AG04450 (cell line): ENCODE measurements around the gene MEGF11. TPM values are rescaled to one million over a fixed set of nuclear protein-coding genes. Genes with fewer than 3 reads are reported as not detected.

ENCODE experiments used
- CTCF ChIA-PET: fragments of 300-600, 350-600 bp; formaldehyde crosslinking; extraction: SDS; loops from one replicate; lab custom pipeline; 2022; ENCODE audit warnings: antibody characterized with exemption, inconsistent platforms; lab: Charles Lee
- POLR2A ChIA-PET: fragments of 350-600 bp; formaldehyde crosslinking; extraction: SDS; loops from one replicate; lab custom pipeline; 2021; ENCODE audit warnings: antibody characterized with exemption, inconsistent platforms; lab: Yijun Ruan, JAX
- DNase-seq: peaks from one replicate; pipeline ENCODE4 v3.0.0-alpha.2; 2011; ENCODE audit warnings: low read depth, low spot score
- H3K27ac ChIP-seq: one replicate; pipeline ENCODE4 v1.5.1; 2012; ENCODE audit warnings: low read depth, low read length, control low read depth
- H3K27me3 ChIP-seq: one replicate; pipeline ENCODE4 v1.6.0; 2012; ENCODE audit warnings: low read length; ENCODE audit not compliant: control insufficient read depth, insufficient read depth
- H3K4me3 ChIP-seq: 2 replicates; pipeline ENCODE4 v1.5.1; 2011; ENCODE audit warnings: mild to moderate bottlenecking, low read depth, low read length, control low read depth
- H3K9me3 ChIP-seq: 2 replicates; pipeline ENCODE4 v1.5.1; 2012; ENCODE audit warnings: low read length; ENCODE audit not compliant: control insufficient read depth, insufficient read depth
- polyA plus RNA-seq: library from polyadenylated mRNA; depleted of rRNA; stranded (reverse); fragments of >200 nt; gene quantifications from 2 replicates; pipeline ENCODE4 v1.2.3, GENCODE V29; 2011
- TF ChIP-seq, protein P1 (sequence below): IDR thresholded peaks from 2 replicates; pipeline ENCODE4 v1.5.1; 2011; ENCODE audit warnings: low read depth, low read length, control low read depth, inconsistent platforms

Gene MEGF11
- polyA plus RNA-seq, 1 experiment, result not detected

DNA sequence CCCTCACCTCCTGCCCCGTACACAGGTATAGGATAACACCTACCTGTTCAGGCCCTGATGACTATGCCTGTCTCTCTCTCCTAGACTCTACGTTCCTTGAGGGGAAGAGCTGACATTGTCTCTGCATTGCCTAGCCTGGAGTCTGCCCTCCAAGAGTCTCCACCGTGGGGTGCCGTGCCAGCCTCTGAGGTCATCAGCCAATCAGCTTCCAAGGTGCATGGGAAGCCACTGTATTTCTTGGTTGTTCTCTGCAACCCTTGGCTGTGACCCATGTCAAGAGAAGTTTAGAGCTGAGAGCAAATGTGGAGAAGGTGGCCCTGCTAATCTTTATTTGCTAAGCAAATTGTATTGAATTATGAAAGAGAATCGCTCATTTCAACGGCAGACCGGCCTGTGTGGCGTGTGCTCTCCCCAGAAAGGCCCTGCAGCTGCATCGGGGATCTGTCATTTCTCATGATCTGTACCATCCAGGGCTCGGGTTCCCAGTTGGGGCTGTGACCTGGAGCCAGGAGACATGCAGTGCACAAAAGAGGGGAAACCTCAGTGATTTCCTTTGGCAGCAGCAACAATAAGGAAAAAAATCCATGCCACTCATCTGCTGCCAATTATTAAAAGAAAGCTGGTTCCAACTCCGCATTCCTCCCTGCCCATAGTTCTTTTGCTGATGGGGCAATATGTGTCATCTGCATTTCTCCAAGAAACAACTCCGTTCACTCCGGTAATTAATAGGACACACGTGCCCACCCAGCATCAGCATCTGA lies 182.2 kb downstream of the MEGF11 start:
- Histone ChIP-seq H3K27me3 (peaks cover 23% of the 10 kb centered on the region), H3K9me3 (no peaks in the 10 kb centered on the region), H3K27ac (no peak overlapping the region), H3K4me3 (no peak overlapping the region)
- TF ChIP-seq, protein P1, sequence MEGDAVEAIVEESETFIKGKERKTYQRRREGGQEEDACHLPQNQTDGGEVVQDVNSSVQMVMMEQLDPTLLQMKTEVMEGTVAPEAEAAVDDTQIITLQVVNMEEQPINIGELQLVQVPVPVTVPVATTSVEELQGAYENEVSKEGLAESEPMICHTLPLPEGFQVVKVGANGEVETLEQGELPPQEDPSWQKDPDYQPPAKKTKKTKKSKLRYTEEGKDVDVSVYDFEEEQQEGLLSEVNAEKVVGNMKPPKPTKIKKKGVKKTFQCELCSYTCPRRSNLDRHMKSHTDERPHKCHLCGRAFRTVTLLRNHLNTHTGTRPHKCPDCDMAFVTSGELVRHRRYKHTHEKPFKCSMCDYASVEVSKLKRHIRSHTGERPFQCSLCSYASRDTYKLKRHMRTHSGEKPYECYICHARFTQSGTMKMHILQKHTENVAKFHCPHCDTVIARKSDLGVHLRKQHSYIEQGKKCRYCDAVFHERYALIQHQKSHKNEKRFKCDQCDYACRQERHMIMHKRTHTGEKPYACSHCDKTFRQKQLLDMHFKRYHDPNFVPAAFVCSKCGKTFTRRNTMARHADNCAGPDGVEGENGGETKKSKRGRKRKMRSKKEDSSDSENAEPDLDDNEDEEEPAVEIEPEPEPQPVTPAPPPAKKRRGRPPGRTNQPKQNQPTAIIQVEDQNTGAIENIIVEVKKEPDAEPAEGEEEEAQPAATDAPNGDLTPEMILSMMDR, result no peak
- ChIA-PET CTCF (no interaction called here), POLR2A (no interaction called here)
- DNase-seq, result no peak

DNA sequence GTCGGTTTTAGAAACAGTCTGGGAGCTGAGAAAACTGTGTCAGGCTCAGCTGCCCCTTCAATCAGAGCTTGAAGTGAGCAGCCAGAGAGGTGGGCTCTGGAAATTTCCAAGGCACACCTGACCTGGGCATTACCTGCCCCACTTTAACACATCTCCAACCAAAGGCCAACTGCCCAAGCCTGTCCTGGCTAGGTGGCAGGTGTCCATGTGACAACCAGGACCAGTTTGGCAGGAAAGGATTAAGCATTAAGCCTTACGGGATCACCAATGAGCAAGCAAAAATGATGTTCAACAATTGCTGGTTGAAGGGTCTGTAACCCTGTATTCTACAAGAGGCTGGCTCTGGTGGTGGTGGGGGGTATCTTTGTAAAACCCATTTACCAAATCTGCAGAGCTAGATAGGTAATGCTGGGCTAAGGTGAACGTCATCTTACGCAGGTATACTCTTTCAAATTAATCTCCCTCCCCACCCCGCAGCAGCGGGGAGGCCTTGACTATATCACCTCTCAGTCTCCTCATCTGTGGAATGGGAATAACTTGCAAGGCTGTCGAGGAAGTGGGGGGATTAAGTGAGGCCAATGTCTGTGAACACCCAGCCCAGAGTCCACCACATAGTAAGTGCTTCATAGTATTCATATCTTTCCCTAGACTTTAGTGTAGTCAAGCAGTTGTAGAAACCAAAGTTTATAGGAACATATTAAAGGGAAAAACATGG lies 183.2 kb downstream of the MEGF11 start:
- TF ChIP-seq, protein P1, result no peak
- Histone ChIP-seq H3K9me3 (no peaks in the 10 kb centered on the region), H3K27ac (no peak overlapping the region), H3K27me3 (peaks cover 29% of the 10 kb centered on the region), H3K4me3 (no peak overlapping the region)
- no peak for DNase-seq
- CTCF ChIA-PET, result interaction anchor here (0.7 kb wide), 1 partner anchor 90 kb away, joined by 3 read pairs; no protein-coding TSS in a partner anchor
- POLR2A ChIA-PET, result no interaction called here

DNA sequence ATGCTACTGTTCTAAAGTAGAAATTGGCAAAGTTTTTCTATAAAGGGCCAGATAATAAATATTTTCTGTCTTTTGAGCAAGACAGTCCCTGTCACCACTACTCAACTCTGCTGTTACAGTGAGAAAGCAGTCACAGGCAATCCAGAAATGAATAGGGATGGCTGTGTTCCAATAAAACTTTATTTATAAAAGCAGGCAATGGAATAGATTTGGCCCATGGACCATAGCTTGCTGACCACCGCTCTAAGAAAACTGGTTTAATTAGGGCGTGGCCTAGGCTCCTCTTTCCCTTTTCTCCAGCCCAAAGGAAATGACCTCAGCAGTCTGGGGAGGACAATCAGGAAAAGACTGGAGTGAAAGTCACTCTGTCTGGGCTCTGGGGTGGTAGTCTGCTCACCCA lies 183.8 kb downstream of the MEGF11 start:
- POLR2A ChIA-PET, result no interaction called here
- Histone ChIP-seq H3K4me3 (no peak overlapping the region), H3K27ac (no peak overlapping the region), H3K27me3 (peaks cover 30% of the 10 kb centered on the region), H3K9me3 (no peaks in the 10 kb centered on the region)
- CTCF ChIA-PET, result interaction anchor here (0.7 kb wide), 1 partner anchor 89 kb away, joined by 3 read pairs; no protein-coding TSS in a partner anchor
- TF ChIP-seq, protein P1, result no peak
- DNase-seq, result no peak

DNA sequence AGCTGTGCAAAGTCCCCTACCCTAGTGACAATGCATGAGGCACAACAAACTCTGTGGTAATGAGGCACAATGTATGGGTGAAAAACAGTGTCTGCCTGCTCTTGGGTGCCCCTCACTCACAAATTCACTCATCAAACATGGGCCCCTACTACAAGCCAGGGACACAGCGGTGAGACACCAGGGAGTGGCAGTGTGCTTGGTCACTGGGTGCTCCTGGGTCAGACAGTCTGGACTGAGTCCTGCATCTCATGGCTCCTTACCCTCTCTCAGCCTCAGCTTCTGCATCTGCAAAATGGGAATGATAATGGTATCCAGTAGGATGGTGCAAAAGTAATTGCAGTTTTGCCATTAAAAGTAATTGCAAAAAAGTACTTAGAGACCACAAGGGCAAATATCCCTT lies 184.7 kb downstream of the MEGF11 start:
- no peak overlapping the region for H3K27ac ChIP-seq
- DNase-seq, result no peak
- TF ChIP-seq, protein P1, result no peak
- ChIA-PET CTCF (interaction anchor here (0.7 kb wide), 1 partner anchor 17 kb away, joined by 3 read pairs; no protein-coding TSS in a partner anchor), POLR2A (no interaction called here)
- no peaks in the 10 kb centered on the region for H3K9me3 ChIP-seq
- H3K4me3 ChIP-seq, result no peak overlapping the region
- H3K27me3 ChIP-seq, result peaks cover 29% of the 10 kb centered on the region

DNA sequence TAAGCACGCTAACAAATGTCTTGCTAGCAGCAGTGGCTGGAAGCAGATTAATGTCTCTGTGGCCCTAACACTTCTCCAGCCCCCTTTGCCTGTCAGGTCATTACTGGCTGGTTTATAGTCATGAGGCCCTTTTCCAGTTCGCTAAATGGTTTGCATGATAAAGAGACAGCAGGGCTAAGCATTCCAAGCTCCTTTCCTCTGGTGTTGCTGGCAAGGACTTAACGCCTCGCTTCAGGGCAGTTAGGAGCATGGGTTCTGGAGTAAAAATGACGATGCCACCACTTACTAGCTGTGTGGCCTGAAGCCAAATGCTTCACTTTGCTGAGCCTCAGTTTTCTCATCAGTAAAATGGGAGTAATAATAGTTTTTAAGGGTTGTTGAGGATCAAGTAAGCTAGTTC lies 185.9 kb downstream of the MEGF11 start:
- Histone ChIP-seq H3K9me3 (no peaks in the 10 kb centered on the region), H3K4me3 (no peak overlapping the region), H3K27me3 (peaks cover 29% of the 10 kb centered on the region), H3K27ac (no peak overlapping the region)
- no peak for DNase-seq
- ChIA-PET CTCF (no interaction called here), POLR2A (no interaction called here)
- TF ChIP-seq, protein P1, result no peak
